Activated CD4-positive, alpha-beta T cell treated with anti-CD3 and anti-CD28 coated beads, Interleukin-2, amount 50 U/mL, for 24 hours (primary cell): ENCODE results near the gene GNL1.

ENCODE experiments used
- DNase-seq, 2 donors: peaks; one replicate each; pipeline ENCODE4 v3.0.0-alpha.2; 2020; ENCODE audit warnings: low read depth in 1 of 2, low spot score in 1 of 2

The GNL1 gene

DNA sequence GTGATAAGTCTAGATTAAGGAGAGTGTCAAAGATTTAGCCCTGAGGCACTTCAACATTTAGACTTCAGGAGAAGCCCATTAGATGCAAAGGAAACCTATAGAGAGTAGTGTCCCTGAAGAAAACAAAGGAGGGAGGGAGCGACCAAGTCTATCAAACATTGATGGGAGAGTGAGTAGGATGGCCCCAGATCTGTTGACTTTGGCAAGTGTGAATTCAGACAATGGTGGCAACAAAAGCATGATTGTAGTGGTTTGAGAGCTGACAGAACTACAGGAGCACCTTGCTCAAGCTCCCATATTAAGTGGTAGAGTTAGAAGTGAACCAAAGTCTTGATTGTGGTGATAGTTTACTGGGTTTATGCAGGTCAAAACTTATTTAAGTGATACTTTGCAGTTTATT lies 14.0 kb upstream of the GNL1 start:
- no peak for DNase-seq

DNA sequence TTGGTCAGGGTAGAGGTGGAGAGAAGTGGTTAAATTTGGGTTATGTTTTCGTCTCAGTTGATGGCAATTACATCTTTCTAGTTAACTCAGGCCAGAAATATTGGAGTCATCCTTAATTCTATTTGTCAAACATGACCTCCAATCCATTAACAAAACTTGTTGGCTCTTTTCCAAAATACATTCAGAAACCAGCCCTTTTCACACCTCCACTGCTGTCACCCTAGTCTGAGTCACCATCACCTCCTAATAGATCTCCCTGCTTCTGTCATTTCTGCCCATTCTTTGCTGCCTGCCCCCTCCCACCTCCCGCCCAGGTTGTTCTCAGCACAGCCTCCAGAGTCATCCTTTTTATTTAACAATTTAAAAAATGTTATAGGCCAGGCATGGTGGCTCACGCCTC lies 12.0 kb upstream of the GNL1 start:
- peak in 1 of 2 donors; percentile 52 for DNase-seq

DNA sequence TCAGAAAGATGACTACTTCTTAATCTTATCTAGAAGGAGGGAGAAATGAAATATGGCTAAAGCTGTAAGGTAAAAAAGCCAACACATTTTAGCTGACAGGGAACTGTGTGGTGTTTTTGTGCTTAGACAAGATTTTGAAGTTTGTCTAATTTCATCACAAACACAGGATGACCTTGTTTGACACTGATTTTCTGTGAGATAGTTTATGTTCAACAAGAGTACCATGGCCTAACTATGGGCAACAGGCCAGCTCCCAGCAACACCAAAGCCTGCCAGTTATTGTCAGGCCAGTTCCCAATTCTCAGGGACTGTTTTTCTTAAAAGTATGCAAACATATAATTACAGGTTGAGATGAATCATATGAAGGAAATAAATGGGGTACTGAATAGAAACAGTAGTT lies 9.5 kb upstream of the GNL1 start:
- no peak for DNase-seq

DNA sequence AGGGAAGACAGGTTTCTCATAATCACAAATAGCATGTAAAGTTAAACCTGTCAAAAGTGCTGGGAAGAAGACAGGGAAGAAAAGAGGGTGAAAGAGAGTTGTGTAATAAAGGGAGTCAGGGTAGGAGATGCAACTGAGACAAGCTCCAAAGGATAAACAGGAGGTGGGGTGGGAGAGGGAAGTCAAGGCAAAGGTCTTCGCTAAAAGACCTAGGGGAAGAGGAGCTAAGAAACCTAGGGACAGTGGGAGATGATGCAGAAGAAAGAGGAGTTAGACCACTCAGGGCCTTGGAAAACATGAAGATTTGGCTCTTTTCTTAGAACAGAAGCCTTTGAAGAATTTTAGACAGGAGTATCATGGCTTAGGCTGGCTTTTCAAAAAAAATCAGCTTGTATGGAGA lies 7.8 kb upstream of the GNL1 start:
- no peak for DNase-seq

DNA sequence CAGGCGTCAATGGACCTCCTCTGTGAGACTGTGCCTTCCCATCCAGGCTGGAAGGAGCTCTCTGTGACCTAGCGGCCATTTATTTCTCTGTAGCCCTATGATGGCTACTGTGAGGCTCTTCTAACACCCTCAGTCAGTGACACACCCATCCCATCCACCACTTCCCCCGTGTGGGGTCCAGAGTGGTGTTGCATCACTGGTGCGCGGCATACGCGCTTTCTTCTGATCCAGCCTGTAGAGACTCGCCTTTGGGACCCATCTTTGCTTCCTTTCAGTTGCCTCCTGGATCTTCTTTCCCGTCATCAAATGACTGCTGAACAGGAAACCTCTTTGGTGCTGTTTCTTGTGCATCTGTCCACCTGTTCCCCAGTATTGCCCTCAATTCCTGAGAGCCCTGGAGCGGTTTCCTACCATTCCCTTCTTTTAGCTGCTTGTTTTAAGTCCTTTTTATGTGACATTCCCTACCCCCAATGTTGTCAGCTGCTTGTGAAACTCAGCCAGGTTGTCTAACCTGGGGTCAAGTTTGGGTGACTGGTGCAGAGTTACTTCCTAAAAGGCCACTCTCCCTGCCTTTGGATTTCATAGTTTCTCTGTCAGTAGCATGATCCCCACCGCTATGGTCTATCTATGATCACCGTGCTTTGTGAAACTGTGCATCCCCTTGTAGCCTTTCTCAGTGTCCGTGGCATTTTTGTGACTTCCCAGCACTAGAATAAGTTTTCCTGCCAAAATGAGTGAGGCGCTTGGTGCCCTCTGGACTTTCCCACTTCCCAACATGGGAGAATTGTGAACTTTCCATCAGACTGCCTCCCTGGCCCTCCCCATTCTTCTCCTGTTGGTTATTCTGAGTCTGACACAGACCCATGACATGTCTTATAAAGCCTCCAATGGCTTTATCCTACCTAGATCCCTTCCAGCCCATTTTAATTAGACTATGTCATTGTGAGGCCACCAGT lies 6.5 kb upstream of the GNL1 start:
- no peak for DNase-seq

DNA sequence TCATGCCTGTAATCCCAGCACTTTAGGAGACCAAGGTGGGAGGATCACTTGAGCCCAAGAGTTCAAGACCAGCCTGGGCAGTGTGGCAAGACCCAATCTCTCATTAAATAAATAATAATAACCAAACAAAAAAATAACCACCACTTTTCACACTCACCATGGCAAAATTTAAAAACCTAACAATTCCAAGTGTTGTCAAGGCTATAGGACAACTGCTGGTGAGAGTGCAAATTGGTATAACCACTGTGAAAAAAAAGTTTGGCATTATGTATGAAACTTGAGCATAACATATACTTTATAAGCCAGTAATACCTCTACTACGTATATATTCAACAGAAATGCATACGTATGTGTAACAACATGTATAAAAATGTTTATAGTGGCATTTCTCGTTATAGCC lies 4.6 kb upstream of the GNL1 start:
- DNase-seq = no peak

DNA sequence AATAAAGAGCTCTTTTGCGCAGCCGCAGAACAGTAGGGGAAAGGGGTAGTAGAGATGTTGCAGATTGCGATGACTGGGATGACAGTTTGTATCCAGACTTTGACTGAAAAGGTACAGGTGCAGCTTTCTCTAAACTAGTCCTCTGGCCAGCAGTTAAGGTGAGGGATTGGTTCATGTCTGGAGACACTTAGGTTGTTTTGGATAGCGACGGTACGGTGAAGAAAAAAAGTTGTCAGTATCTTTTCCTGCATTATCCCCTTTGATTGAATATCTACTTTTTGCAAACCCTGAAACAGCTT lies 1.3 kb upstream of the GNL1 start:
- DNase-seq = peak in 1 of 2 donors; percentile 63

DNA sequence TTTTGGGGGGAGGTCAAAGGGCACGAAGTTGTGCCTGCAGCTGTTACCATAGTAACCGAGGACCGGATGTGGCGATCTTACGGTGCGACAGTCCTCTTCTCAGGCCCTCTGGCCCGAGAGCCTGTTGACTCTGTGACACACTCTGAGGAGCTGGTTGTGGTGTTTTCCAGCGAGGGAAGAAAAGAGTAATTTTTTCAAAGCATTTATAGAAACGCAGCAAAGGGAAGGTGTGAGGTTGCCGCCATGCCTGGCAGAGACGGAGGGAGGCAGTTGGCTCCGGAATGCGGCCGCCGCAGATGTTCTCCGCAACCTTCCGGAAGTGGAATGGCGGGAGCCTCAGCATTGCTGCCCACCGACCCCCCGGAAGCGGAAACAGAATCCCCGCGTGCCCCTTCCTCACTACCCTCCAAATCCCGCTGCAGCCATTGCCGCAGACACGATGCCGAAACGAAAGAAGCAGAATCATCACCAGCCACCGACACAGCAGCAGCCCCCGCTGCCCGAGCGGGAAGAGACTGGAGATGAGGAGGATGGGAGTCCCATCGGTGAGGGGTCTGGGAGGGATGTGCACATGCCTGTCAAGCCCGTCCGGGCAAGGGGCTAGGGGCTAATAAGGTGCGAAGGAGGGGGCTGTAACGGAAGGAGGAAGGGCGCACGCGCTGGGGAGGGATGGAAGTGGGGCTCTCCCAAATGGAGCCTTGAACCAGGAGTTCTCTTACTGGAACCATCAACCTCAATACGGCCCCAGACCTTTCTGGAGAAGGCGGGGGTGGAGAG lies 805 bp upstream of the GNL1 start, which contains the start of gene PRR3:
TSS of gene PRR3 (plus strand) at position 390 of the 777 bp plus-strand sequence. CDS start at position 440, 50 bp downstream.
- DNase-seq = peak; percentile 70 to 86

DNA sequence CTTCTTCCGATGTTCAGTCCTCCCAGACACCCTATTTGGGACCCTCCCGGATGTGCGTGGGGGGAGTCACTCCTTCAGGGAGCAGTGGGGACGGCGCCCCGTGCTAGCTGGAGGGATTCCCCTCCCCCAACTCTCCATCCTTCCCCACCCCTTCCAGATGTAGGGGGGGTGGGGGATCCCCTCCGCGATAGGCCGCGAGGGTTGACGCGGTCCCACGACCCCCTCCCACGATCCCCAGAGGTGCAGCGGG lies 548 bp downstream of the GNL1 start:
- no peak for DNase-seq

DNA sequence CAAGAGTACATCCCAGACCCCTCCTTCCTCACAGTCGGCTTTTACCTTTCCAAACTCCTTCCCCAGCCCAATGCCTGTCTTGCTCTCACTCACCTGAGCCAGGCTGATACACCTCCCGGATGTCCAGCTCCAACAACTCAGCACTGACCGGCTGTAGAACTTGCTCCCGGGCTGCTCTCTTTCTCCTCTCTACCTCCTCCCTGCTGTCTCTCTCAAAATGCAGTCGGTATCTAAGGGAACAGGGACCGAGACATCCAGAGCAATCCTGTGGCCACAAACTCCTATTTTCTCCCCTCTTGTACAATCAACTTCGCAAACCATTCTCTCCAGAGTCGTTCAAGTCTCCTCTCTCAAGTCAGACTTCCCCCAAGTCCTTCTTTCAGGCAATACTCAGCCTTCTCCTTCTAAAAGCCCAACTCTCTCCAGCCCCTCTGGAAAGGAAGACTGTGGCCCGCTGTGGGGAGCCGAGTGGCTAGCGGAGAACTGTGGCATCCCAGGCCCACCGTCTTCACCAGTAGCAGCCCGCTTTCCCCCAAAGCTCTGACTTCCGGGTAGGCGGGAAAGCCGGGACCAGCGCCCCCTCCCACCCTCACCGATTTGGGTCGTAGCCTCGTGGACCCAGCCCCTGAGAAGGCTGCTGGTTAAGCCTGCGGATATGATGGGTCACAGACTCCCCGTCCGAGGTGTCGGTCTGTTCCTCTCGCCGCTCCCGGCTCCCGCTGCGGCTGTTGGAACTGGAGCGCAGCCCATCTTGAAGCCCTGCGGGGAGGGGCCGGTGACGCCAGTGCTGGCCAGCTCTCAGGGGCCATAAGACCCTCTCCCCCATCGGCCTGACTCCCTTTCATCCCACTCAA lies 1.1 kb downstream of the GNL1 start:
- no peak for DNase-seq

DNA sequence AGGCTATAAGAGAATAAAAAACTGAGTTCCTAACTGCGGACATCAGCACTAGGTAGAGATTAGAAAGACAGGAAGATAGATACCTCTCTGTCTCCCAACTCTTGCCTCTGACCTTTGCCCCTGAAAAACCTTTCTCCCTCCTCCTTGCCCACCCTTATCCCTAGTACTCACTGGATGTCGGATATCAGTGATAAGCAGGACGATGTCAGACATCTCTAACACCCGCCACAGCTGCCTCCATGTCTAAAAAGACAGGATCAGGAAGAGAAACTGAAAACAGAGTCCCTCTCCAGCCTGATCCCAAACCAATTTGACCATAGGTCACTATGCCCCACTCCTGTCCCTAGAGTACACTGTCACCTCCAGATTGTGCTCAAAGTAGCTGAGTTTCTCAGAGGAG lies 1.9 kb downstream of the GNL1 start:
- no peak for DNase-seq

DNA sequence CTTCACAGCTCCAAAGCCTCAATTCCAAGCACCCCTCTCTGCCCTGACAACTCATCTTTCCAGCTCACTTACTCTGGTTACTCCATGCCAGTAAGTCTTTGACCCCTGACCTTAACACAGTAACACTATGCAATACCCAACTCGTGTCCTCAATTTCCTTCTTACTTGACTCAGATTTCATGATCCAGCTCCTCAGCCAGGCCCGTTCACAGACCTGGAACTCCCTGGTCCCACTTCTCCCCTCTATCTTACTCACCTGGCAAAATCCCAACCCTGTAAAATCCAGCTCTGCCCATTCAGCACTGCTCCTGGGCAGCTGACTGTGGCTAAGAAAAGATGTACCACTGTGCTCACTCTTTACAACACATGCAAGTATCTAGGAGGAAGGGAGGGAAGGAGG lies 7.9 kb downstream of the GNL1 start:
- no peak for DNase-seq

DNA sequence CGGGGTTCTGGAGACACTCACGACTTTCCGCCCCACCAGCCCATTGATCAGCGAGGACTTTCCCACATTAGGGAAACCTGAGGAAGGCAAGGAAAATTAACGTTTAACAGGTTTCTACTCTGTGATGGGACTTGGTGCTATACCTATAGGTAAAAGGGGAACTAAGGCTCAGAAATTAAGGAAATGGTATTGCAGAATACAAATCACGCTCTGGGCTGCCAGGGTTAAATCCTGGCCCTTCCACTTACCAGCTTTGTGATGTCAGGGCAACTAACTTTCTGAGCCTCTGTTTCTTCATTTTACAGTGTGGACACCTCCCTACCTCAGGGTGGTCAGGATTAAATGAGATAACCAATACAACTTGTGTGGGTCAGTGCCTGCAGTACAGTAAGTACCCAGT lies 8.8 kb downstream of the GNL1 start:
- DNase-seq = no peak

DNA sequence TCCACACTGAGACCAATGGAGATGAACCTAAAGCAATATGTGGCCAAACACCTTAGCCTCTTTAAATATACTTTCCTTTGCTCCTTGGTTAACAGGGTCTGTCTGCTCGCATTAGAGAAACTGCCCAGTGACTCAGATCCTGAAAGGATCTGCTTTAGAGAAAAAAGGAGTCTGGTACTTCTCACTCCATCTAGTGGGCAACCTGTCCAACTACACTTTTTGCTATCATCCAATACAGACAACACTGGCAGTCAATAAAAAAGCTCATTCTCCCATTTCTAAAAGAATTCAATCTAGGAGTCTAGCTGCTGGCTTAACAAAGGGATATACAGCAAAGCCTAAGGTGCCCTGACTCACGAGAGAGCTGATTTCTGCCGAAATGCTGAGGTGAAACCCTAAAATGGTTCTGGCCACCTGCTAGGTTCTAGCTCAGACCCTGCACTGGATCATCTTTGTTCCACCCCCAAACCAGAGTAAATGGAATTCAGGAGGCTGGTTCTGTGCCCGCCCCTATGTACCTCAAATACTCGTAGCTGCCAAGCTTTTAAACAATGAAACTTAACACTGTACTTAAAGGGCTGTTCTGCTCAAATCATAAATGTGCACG lies 11.5 kb downstream of the GNL1 start:
- no peak for DNase-seq

DNA sequence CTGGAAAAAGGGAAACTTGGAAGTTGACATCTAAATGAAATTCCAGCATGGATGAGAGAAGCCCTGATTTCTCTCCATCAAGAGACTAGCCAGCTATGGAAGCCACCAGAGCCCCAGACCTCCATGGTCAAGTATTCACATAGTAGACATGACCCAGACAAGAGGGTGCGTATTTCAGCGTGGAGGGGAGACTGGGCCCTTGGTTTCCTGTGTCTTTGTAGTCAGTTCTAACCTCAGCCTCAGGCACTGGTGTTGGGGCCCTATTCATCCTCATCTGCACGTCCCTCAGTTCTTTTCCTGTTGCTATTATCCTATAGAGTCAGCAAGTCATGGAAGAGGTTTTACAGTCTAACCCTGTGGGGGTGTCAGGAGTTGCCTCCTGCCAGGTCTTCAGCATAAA lies 12.5 kb downstream of the GNL1 start:
- no peak for DNase-seq

DNA sequence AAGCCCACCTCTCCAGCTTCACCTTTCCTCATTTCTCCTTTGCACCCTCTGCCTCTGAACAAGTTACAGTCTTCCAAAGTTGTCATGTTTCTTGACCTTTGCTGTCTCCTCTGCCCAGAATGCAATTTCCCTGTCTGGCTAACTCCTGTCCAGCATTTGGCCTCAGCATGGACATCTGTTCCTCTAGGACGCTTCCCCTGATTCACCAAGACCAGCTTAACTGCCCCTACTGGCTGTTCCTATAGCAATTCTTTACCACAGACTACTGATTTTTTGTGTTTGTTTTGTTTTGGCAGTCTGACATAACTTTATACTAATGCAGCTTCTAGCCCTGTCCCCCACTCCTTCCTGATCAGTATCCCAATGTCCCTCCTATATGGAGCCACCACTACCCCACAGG lies 13.4 kb downstream of the GNL1 start:
- DNase-seq = no peak

DNA sequence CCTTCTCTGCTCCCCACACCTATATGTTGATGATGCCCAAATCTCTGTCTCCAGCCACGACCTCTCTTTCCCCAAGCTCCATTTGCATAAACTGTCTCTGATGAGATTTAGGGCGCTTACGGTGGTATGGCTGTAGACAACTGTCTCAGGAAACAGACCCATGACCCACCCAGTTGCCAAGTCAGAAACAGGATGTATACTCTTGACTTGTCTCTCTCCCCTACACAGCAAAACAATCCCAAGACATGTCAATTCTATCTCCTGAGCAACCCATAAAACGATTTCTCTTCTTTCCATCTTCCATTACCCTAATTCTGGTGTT lies 13.9 kb downstream of the GNL1 start:
- no peak for DNase-seq

DNA sequence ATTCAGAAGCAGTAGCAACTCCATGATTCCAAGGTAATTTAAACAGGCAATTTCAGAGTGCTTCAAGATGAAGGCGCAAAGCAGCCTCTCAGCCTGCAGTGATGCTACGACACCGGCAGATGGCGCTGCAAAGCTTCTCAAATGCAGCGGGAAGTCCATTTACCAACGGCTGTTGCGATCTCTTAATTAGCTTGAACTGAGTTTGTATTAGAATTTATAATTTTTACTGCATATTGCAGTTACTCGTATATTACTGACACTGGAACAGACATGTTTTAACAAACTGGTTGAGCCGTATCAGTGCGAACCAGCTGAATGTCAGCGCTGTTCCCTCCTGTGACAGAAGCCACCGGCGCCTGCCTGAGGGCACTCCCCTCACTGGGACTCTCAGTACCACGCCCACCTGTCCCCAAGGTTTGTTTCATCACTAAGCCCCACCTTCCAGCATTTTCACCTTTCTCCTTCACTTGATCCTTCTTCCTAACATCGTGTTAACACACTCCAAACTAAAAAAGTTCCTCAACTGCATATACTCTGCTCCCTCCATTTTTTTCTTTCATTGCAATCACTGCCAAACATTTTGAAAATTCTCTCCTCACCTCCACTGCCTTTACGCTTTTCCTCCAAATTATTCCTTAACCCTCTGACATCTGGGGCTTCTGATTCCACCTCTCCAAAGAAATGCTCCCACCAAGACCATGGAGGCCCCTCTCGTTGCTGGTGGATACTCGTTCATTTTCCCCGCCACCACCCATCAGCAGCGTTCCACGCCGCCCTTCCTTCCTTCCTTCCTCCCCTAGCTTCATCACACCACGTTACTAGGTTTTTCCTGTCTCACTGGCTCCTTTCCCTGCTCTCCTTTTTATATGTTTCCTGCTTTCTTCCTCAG lies 14.5 kb downstream of the GNL1 start:
- DNase-seq = peak; percentile 62 to 75

DNA sequence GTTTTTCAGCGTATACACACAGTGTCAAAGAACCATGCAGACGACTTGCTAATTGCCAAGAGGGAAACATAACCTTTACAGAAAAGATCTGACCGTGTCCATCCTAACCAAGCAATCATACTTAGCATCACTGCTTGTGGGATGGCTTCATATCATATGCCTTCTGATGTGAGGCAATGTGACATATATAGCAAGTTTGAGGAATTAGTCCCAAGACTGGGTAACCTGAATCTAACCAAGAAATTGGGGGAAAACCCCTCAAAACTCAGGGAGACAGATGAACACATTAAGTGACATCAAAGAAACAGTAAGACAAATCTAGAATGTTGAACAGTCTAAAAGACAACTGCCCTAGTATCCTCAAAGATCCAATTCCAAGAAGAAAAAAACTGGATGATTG lies 18.4 kb downstream of the GNL1 start:
- DNase-seq = no peak

DNA sequence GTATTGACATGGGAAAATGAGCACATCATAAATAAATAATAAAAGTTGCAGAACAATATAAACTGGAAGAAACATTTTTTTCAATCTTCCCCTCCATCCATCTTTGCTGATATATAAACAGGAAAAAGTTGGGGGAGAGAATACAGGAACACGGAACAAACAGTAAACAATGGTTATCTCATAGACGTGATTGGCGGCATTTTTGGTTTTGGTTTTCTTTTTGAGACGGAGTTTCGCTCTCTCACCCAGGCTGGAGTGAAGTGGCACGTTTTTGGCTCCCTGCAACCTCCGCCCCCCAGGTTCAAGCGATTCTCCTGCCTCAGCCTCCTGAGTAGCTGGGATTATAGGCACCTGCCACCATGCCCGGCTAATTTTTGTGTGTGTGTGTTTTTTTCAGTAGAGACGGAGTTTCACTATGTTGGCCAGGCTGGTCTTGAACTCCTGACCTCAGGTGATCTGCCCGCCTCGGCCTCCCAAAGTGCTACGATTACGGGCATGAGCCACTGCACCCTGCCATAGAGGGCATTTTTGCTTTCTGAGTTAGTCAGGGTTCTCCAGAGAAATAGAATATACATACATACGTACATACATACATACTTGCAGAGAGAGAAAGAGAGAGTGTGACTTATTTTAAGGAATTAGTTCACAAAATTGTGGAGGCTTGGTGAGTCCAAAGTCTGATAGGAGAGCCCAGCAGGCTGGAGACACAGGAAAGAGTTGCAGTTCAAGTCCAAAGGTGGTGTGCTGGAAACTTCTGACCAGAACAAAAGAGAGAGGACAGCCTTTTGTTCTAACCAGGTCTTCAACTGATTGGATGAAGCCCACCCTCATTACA lies 22.6 kb downstream of the GNL1 start:
- no peak for DNase-seq
